CD4-positive, alpha-beta T cell treated with Interleukin-15 for 1 hour (primary cell): ENCODE measurements around the gene SOCS2.
"Not testable (repeated sequence)": the region's sequence is repeated elsewhere in the genome, so short reads cannot be mapped to it uniquely, and the experiment has no call there.

Experiments
- DNase-seq: peaks from one replicate; pipeline ENCODE4 v3.0.0-alpha.2; 2020

Gene SOCS2, protein sequence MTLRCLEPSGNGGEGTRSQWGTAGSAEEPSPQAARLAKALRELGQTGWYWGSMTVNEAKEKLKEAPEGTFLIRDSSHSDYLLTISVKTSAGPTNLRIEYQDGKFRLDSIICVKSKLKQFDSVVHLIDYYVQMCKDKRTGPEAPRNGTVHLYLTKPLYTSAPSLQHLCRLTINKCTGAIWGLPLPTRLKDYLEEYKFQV

DNA sequence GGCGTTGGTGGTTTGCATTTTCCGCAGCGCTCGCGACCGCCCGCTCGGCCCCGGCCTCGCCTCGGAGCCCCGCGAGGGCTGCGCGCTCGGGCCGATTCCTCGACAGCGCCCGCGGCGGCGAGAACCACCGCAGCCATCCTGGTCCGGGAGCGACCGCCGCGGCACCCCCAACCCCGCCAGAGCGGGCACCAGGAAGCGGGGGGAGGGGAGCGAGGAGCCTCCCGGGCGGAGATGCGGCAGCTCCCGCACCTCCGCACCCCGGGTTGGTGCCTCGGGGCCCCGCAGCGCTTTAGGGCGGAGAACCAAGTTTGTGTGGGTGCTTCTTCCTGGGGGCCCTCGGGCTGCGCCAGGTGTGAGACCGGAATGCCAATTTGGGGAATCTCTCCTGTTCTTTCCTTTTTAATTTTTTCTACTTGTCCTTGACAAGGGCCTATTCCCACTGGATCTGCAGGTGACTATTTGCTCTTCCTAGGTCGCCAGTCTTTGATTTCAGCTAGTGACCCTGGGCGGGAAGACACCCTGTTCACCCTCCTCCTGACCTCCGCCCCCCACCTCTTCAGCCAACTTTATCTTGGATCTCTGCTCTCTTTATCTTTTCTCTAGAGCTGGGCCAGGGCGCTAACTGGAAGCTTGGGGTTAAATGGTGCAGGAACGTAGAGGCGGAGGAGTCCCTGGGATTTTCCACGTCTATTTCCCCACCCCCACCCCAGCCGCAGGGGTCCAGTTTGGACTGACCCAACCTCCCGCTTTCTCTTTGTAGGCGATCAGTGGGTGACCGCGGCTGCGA lies at the start of gene SOCS2:
Gene SOCS2 (plus strand): TSS at position 751 of the 787 bp plus-strand sequence. CDS start 223 bp downstream, outside the sequence.
- DNase-seq = no peak

DNA sequence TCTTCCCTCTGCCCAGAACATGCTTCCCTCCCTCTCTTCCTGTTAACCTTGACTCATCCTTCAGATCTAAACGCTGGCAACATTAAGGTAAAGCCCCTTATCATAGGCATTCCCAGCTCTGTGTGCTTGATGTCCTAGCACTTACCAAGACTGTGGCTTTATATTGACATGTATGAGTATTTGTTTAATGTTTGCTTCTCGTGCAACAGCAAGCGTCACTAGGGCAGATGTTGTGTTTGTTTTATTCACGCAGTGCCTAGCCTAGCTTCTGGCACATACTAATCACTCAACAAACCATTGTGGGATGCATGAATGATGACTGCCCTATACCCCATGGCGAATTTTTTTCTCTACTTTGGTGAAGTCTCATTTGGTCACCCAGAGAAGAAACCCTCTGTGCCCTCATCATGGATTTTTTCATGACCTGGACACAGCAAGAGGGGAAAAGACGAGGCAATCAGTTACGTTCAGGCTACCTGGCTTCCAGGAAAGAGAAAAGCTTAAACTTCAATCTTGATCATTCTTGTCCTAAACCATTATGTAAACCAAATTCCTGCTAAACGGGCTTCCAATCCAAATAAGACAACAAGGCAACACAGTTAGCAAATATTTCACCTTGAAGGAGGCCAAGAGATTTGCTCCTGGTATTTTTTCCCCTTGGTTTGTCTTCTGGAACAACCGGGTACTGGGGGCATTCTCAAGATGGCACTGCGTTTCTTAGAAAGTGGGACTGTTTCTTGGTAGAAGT lies 47.9 kb upstream of the SOCS2 start:
- DNase-seq = no peak

DNA sequence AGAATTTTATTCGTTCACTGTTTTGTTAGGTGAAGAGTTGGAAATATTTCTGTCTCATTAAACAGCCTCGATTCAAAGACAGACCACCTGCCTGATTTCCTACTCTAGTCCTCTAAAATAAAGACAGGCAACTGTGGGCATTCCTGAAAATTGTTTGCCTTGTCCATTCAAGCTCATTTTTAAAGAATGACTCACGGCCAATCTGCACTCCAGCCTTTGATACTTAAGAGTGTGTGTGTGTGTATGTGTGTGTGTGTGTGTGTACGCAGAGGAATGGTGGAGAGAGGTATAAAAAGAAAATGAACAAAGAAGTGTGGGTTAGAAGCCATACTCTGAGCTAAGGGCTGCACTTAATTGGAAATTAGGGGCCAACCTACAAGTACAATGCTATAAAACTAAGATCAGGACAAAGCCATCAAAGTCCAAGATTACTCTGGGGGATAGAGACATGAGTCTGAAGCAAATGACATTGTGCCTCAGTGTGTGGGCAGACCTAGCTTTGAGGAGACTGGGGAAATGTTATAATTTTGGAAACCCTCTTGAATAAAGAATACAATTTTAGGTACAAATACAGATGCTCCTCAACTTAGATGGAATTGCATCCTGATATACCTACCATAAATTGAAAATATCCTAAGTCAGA lies 45.6 kb upstream of the SOCS2 start:
- DNase-seq = no peak

DNA sequence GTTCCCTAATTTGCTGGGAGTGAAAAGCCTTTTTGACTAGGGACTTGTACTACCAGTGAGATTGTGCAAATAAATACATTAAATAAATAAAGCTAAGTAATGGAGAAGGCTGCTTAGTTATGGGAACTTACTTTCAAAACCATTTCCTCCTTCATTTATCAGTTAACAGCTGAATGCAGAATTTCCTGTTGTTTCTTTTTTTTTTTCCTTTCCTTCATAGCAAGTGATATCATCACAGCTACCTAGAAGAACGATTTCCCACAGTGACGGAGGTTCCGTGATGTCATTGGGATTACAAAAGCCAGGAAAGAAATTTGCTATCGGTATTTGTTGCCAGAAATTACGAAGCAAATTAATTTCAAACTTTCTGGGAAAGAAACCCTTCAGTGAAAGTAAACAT lies 42.1 kb upstream of the SOCS2 start:
- no peak for DNase-seq

DNA sequence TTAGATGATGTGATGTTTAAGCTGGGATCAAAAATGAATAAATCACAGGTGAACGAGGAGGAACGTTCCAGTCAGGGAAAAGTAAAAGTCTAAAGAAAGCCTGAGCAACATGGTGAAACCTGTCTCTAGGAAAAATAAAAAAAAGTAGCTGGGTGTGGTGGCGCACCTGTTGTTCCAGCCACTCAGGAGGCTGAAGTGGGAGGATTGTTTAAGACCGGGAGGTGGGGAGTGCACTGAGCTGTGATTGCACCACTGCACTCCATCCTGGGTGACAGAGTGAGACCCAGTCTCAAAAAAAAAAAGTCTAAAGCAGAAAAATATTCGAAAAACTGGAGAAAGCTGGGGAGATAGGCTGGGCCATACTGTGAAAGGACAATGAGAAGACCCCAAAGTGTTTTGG lies 39.2 kb upstream of the SOCS2 start:
- no peak for DNase-seq

DNA sequence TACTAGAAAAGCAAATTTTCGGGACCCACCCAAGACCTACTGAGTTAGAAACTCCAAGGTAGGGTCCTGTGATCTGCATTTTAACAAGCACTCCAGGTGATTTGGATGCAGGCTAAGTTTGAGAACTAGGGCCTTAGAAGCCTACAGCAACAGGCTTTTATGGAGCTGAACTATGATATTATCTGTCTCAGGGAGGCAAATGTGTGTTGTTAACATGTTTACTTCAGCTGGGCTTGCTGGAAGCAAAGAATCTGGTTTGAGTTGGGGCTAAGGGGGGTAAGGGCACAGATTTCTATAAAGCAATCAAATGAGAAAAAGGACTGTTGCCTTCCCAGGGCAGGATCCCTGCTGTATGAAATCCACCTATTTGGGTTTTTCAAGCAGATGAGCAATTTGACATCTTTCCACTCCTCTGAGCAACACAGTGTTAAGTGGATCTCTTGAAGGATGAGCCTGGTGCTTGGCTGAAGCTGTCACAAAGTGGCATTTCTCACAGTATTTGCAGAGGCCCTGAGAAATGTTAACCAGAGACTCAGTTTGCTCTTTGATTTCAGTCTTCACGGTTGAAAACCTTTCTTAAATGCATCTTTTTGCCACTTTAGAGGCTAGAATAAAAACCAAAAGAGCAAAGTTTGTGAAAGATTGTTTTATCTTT lies 36.2 kb upstream of the SOCS2 start:
- no peak for DNase-seq

DNA sequence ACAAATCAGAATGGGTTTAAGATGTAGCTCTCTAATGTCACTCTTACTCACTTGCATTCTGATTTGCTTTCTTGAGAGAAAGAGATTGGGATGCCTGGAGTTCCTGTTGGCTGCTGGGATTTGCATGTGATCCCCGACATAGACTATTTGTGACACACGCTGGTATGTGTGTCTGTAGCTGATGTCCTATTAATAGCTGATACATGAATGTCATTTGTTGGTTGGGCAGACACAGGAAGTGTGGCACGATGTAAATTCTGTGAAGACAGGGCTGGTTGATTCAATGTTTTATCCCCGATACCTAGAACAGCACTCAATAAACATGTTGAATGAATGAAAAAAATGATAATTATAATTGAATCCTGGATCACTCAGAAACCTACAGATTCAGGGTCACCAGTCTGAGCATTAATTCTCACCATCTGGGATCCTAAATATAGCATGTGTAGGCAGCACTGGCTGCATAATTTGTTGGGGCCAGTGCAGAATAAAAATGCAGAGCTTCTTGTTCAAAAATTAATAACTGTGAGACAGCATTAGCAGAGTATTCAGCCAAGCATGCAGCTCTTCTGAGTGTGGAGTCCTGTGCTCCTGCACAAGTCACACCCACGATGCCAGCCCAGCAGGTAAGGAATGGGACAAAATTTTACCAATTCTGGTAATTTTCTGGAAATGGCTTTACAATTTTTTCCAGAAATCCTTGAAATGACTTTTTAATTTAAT lies 35.5 kb upstream of the SOCS2 start:
- no peak for DNase-seq

DNA sequence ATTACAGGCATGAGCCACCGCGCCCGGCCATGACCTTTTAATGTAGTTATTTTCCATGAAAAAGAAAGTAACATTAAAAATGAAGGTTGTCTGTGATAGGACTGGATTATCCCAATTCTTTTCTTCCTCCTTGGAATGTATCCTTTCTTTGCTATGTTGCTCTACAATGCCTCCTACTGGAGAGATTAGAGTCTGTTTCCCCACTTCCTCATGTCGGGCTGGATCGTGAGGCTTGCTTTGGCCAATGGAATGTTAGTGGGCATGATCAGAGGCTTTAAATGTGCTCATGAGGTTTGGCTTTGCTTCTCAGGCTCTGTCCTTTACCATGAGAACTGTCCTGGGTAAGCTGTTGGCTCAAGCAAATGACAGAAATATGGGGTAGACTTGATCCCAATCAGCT lies 34.7 kb upstream of the SOCS2 start:
- DNase-seq = no peak

DNA sequence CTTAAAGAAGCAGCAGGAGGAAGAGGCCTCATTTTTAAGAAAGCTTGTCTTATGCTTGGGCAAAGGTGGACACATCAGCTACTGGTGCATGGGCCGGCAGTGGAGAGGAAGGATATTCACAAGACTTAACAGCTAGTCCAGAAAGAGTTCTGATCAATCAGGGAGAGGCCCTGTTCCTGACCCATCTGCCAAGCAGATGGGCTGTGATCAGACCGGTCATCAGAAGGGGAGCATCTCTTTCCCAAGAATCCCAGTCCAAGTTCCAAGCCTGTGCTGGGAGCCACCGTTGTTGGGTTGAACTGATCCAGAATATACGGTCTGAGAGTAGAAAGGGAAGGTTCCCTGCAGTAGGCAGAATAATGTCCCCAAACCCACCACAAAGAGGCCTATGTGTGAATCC lies 32.7 kb upstream of the SOCS2 start:
- no peak for DNase-seq

DNA sequence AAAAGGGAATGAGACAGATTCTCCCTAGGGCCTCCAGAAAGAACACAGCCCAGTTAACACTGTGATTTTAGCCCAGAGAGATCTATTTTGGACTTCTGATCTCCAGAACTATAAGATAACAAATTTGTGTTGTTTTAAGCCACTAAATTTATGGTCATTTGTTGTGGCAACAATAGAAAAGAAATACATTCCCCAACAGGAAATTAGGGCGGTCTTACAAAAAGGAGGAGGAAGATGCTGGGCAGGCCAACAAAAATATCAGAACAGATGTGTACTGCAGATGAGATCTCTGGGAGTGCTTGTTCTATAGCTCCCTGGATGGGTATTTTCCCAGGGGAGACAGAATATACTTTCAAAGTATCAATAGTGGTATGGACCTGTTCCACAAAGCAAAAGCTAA lies 32.0 kb upstream of the SOCS2 start:
- DNase-seq = no peak

DNA sequence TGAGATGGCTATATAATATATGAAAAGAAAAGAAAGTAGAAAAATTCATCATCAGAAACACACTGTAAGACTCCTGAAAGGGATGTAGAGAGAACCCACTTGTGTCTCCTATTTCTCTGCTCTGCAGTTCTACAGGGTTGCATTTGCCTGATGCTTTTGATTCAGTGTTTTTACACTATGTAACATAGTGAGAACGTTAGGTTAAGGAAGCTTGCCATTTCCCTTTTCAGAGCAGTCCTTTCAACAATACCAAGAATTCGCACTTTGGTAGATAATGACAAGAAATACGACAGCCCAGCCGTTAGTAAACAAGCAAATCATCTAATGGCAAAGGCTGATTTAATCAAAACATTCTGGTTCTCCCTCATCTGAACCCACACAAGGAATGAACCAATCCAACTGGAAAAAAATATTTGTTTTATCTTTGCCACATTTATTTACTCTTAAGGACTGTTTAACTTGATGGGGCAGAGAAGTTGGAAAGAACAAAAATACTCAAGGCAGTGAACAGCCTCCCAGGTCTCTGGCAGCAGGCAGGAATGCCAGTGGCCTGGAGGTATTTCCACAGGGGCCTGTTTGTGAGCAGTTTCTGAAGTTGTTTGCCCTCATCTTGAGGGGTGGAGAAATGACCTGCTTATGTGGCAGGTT lies 30.8 kb upstream of the SOCS2 start:
- DNase-seq = no peak

DNA sequence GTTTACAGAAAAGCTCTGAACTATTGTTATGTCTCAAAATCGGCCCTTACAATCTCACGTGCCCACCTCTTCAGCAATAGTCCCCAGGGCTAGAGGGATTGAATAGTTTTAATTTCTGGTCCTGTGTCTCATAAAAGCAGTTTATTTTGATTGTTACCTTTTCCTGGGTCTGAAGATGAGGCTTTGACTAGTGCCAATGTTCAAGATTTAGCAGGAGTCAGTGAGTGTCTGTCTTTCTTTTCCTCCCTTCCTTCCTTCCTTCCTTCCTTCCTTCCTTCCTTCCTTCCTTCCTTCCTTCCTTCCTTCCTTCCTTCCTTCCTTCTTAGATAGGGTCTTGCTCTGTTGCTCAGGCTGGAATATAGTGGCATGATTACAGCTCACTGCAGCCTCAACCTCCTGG lies 24.7 kb upstream of the SOCS2 start:
- no peak for DNase-seq

DNA sequence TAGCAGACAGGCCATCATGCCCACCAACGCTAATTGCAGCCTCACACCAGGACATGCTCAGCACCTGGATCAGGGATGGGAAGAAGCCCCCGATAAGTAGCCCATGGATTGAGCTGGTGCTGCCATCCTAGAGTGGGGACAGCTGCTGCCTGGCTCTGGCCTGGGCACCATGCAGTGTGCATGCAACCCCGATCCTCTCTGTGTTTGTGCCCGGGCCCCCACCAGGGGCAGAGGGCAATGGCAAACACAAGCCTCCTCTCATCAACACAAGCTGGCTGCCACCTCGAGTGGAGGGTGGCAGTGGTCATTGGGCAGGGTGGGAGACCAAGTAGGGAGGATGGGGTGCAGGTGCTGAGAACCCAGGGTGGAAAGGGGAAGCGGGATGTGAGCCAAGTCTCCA lies 23.3 kb upstream of the SOCS2 start:
- DNase-seq = no peak

DNA sequence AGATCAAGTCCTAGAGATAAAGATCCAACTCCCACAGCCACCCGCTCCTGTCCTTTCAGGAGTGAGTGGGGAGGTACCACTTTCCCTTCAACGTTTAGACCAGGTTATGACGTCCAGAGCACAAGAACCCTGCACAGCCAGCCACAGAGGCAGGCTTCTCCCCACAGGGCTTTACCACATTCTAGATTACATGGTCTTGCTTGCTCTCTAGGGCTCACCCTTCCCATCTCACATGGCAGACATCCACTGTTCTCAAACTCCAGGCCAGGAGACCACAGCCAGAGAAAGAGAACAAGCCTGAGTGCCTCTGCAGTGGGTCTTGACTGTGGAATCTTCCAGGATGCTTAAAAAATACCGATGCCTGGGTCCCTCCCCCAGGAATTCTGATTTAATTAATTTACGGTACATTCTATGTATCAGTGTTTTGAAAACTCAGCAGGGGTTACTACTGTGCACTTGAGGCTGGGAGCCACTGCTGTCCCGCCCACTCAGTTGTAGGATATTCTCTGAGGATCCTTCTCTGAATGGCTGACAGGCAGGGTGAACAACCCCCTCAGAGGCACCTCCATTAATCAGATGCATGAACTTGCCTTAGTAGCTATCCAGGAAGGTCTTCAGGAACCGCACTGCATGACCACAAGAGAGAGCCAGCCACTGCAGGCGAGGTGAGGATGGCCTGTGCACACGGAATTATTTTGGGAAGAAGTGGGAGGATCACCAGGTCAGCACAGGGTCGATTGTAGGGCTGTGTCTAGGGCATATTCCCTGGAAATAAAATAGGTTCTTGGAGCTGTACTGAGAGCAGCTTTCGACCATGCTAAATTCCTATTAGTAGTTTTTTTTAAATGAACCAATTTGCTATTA lies 21.5 kb upstream of the SOCS2 start:
- DNase-seq = no peak

DNA sequence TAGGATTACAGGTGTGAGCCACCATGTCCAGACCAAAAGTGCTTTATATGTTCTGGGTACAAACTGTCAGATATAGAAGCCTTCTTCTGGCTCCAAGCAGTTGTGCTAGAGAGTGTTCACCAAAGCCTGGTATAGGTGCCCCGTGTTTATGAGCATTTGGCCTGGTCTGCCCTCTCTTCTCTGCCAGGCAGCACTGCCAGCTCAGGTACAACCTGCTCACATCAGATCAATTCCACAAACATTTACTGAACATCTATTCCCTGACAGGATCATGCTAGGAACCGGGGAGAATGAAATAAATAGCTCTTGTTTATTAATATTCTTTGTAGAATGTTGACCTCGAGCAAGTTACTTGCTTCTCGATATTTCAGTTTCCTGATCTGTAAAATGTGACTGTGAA lies 20.0 kb upstream of the SOCS2 start:
- DNase-seq = no peak

DNA sequence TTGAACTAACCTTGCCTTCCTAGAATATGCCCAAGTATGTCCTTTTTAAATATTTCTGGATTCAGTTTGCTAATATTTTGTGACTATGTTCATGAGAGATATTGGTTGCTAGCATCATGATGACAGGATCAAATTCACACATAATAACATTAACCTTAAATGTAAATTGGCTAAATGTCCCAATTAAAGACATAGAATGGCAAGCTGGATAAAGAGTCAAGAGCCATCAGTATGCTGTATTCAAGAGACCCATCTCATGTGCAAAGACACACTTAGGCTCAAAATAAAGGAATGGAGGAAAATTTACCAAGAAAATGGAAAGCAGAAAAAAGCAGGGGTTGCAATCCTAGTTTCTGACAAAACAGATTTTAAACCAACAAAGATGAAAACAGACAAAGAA lies 14.6 kb upstream of the SOCS2 start:
- DNase-seq = not testable (repeated sequence)

DNA sequence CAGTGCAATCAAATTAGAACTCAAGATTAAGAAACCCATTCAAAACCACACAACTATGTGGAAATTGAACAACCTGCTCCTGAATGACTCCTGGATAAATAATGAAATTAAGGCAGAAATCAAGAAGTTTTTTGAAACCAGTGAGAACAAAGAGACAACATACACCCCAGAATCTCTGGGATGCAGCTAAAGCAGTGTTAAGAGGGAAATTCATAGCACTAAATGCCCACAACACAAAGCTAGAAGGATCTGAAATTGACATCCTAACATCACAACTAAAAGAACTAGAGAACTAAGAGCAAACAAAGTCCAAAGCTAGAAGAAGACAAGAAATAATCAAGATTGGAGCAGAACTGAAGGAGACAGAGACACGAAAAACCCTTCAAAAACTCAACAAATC lies 13.8 kb upstream of the SOCS2 start:
- DNase-seq = not testable (repeated sequence)

DNA sequence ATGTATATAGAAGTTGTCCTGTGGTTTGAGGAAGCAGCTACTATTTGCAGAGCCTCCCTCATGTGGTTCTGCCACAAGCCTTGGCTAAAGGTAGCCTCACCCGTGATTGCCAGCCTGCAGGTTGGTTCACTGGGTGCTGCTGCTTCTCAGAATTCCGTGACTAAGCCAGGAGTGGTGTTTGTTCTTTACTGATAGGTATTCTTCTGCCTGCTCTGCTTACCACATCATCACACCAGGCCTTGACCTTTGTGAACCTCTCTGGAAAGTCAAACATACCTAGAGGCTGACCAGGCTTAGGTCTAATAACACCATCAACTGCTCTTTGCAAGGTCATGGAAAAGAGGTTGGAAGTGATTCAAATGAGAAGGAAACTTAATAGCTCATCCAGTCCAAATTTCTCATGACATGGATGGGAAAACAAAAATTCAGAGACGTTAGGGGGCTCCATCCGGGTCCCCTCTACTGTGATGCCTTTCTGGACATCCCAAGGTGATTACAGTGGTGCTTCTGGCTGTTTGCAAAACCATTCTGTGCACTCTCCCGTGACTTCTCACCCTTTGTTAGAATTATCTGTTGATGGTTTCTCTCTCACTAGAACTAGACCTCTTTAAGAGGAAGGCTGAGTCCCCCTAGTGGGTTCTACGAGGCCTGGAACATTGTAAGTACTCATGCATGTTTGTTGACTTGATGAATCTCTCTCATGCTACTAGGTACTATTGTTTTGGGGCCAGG lies 8.5 kb upstream of the SOCS2 start:
- no peak for DNase-seq

DNA sequence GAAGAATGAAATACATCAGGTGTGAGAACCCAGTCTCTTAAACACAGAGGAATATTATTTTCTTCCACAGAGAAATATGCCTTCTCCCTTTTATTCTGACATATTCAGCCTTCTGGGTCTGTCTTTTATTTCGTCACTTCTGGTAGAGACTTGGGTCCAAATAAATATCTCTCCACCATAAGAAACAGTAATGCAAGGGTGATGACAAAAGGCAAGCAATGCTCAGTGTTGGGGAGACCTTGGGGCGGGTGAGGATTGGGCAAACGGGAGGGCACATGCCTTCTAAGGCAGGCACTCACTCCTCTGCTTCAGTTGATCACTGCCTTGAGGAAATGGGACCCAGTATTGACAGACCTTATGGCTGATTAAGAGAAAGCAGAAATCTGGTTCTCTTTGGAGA lies 6.7 kb upstream of the SOCS2 start:
- DNase-seq = no peak

DNA sequence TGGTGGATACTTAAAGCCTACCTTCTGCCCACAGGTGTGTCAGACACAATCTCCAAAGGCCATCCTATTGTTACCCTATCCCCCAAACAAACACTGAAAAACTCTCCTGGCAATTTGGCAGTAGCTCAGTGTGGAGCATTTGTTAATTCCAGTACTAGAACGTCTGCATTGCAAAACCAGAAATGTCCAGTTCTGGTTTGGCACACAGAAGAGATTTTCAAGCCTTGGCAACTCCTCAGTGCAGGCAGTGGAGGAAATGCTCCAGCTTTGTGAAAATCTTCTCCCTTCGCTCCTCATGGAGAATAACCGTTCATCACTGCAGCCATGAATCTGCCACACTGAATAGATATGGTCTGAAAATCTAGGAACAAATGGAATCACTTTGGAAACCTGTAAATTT lies 5.3 kb upstream of the SOCS2 start:
- no peak for DNase-seq
